GM18498 (cell line): ENCODE data around the gene PARP2.

Source experiments
- ATAC-seq: cut with Tn5 transposase; IDR thresholded peaks from one replicate; pipeline ENCODE4 v1.9.1; 2021; ENCODE audit warnings: mild to moderate bottlenecking, moderate library complexity; ENCODE audit not compliant: unreplicated experiment

Gene PARP2

GRCh38 chr14:20391505-20391904 lies 48.1 kb downstream of the PARP2 start:
- ATAC-seq = no peak

GRCh38 chr14:20397511-20397910 lies 54.1 kb downstream of the PARP2 start:
- no peak for ATAC-seq

- ATAC-seq = no peak
These were observed 57.1 kb downstream of the PARP2 start for GRCh38 chr14:20400589-20400964.

GRCh38 chr14:20400965-20401593 lies 57.6 kb downstream of the PARP2 start:
- ATAC-seq = no peak

GRCh38 chr14:20403521-20403920 lies 60.1 kb downstream of the PARP2 start:
- no peak for ATAC-seq
